Hematopoietic multipotent progenitor cell treated with erythropoietin and hydrocortisone succinate and interleukin-3 and kit ligand, for 17 days (in vitro differentiated cells): ENCODE measurements around the gene PARD3B.

Source experiments
- DNase-seq: peaks from one replicate; pipeline ENCODE4 v3.0.0-alpha.2; 2015; ENCODE audit warnings: low spot score

The PARD3B gene

GRCh38 chr2:205411558-205411957 is 866.3 kb downstream of the PARD3B start:
- DNase-seq = no peak

- no peak for DNase-seq
Observed at GRCh38 chr2:205424326-205424725, 879.1 kb downstream of the PARD3B start.

- DNase-seq = no peak
Observed at GRCh38 chr2:205425102-205425501, 879.8 kb downstream of the PARD3B start.

GRCh38 chr2:205427112-205427511 is 881.8 kb downstream of the PARD3B start:
- DNase-seq = no peak

GRCh38 chr2:205428811-205429210 is 883.5 kb downstream of the PARD3B start:
- no peak for DNase-seq

GRCh38 chr2:205435970-205436369 is 890.7 kb downstream of the PARD3B start:
- DNase-seq = no peak

- DNase-seq = no peak
Observed at GRCh38 chr2:205438241-205438640, 893.0 kb downstream of the PARD3B start.

GRCh38 chr2:205439621-205440020 is 894.3 kb downstream of the PARD3B start:
- DNase-seq = no peak

- no peak for DNase-seq
Observed at GRCh38 chr2:205441524-205441923, 896.2 kb downstream of the PARD3B start.

- no peak for DNase-seq
Observed at GRCh38 chr2:205448189-205448588, 902.9 kb downstream of the PARD3B start.

GRCh38 chr2:205451901-205452512 is 906.7 kb downstream of the PARD3B start:
- no peak for DNase-seq

GRCh38 chr2:205453202-205453601 is 907.9 kb downstream of the PARD3B start:
- no peak for DNase-seq

- no peak for DNase-seq
Observed at GRCh38 chr2:205456682-205457081, 911.4 kb downstream of the PARD3B start.

GRCh38 chr2:205460217-205460616 is 914.9 kb downstream of the PARD3B start:
- DNase-seq = no peak

- no peak for DNase-seq
Observed at GRCh38 chr2:205461169-205461568, 915.9 kb downstream of the PARD3B start.

GRCh38 chr2:205461678-205462665 is 916.7 kb downstream of the PARD3B start:
- no peak for DNase-seq

GRCh38 chr2:205462681-205463345 is 917.5 kb downstream of the PARD3B start:
- DNase-seq = no peak

GRCh38 chr2:205463466-205464025 is 918.3 kb downstream of the PARD3B start:
- DNase-seq = no peak

- no peak for DNase-seq
Observed at GRCh38 chr2:205464681-205465080, 919.4 kb downstream of the PARD3B start.

GRCh38 chr2:205465791-205466190 is 920.5 kb downstream of the PARD3B start:
- DNase-seq = no peak

- no peak for DNase-seq
Observed at GRCh38 chr2:205471776-205472175, 926.5 kb downstream of the PARD3B start.

- DNase-seq = no peak
Observed at GRCh38 chr2:205473791-205474190, 928.5 kb downstream of the PARD3B start.
